Ishikawa (cell line): ENCODE measurements around the gene LRRC1.
A peak's percentile ranks its signal among the peaks of the same experiment; 100 is the strongest.

Experiments used
- CEBPB ChIP-seq: IDR thresholded peaks from 2 replicates; pipeline ENCODE4 v1.6.1; 2012
- CREB1 ChIP-seq: IDR thresholded peaks from 2 replicates; pipeline ENCODE4 v1.6.1; 2012; ENCODE audit warnings: low read depth
- EP300 ChIP-seq: IDR thresholded peaks from 2 replicates; pipeline ENCODE4 v1.6.1; 2012; ENCODE audit warnings: borderline replicate concordance
- FOXM1 ChIP-seq: IDR thresholded peaks from 2 replicates; pipeline ENCODE4 v1.6.1; 2012; ENCODE audit warnings: low read depth, borderline replicate concordance
- MAX ChIP-seq: IDR thresholded peaks from 2 replicates; pipeline ENCODE4 v1.6.1; 2012
- NFIC ChIP-seq: IDR thresholded peaks from 2 replicates; pipeline ENCODE4 v1.6.1; 2012
- RAD21 ChIP-seq: IDR thresholded peaks from 2 replicates; pipeline ENCODE4 v1.6.1; 2012; ENCODE audit warnings: low read depth
- REST ChIP-seq: IDR thresholded peaks from 2 replicates; pipeline ENCODE4 v1.6.1; 2012; ENCODE audit warnings: low read depth, mild to moderate bottlenecking
- TAF1 ChIP-seq: IDR thresholded peaks from 2 replicates; pipeline ENCODE4 v1.6.1; 2012; ENCODE audit warnings: low read depth, mild to moderate bottlenecking
- TEAD4 ChIP-seq: IDR thresholded peaks from 2 replicates; pipeline ENCODE4 v1.6.1; 2012
- YY1 ChIP-seq: IDR thresholded peaks from 2 replicates; pipeline ENCODE4 v1.6.1; 2012; ENCODE audit warnings: low read depth

- no peak for TF ChIP-seq CREB1
- TF ChIP-seq TAF1, result no peak
- TF ChIP-seq EP300, result no peak
- TF ChIP-seq REST, result no peak
- TF ChIP-seq FOXM1, result no peak; the same call in 1 of the 2 replicates
- TF ChIP-seq NFIC, result no peak
- TF ChIP-seq MAX, result no peak
- TF ChIP-seq YY1, result no peak
- no peak for TF ChIP-seq CEBPB
- no peak for TF ChIP-seq TEAD4
- TF ChIP-seq RAD21, result peak; percentile 97
Measured at GRCh38 chr6:53956068-53956711, 161.4 kb downstream of the LRRC1 start.
